NOMO-1 treated with dmso at 0.1 percent for 144 hours (cell line): ENCODE measurements around the gene FRMD4A.

Experiments
- DNase-seq: peaks from one replicate; lab custom pipeline; 2025; ENCODE audit not compliant: unreplicated experiment; lab: John Stamatoyannopoulos, UW

The FRMD4A gene

DNA sequence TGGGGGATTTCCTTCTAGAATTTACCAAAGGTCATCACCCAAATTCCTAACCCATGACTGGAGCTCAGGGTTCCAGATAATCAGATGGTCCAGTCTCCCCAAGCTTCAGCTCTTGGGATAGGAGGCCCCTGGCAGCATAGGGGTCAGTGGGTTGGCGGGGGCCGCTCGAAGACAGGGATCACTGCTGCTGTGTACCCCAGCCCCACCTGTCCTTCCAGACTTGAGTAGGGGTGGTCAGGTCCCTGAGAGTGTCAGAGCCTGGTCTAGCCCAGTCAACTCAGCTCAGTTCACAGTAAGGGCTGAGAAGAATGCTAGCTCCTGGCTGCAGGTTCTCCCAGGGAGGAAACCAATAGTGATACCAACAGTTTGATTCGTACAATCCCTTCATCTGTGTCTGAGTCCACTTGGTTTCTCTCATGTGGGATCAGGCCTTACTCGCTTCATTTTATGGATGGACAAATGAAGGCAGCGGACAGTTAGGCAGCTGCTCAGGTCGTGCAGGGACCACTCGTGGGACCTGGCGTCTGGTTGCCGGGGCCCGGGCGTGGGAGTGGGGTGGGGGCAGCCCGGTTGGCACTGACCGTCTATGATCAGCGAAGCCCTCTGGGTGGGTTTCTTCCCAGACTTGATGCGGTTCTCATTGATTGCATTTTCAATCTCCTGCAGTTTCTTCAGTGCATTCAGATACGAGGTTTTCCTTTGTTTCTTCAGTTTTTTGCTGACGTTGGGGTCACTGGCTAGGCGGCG, 665.0 kb downstream of the FRMD4A start:
- DNase-seq: no peak

DNA sequence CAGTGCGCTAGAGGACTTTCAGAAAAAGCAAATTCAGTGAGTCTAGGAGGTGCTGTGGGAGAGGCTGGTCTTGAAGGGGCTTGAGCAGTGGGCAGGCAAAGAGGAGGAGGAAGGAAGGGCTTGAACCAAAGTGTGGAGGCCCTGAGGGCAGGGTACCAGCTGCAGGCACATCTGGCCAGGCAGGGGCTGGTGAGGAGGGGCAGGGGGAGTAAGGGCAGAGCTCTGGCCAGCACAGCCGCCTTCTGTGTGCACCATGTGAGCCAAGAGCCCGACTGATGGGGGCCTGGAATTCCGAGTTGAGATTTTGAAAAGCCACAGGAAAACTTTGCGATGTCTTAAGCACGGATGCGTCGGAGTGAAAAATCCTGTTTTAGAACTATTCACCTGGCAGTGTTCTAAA, 669.5 kb downstream of the FRMD4A start:
- no peak for DNase-seq

GRCh38 chr10:13660551-13660920, 670.2 kb downstream of the FRMD4A start:
- no peak for DNase-seq

GRCh38 chr10:13659887-13660550, 670.7 kb downstream of the FRMD4A start:
- DNase-seq: peak; percentile 4

GRCh38 chr10:13658871-13659685, 671.6 kb downstream of the FRMD4A start:
- no peak for DNase-seq

DNA sequence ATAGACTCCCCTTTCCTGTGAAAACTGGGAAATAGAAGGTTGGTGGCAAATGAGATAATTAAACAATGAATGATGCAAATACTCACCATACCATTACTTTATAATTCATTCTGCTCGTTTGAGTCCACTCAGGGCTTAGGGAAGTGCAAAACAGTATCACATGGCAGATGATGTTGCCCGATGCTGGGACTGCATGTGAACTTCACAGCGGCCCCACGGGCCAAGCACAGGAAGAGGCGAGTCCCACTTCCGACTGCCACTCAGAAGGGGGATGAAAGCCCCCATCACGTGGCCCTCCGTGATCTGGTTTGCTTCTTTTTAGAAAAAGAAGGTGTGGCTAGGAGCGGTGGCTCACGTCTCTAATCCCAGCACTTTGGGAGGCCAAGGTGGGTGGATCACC, 672.5 kb downstream of the FRMD4A start:
- no peak for DNase-seq

DNA sequence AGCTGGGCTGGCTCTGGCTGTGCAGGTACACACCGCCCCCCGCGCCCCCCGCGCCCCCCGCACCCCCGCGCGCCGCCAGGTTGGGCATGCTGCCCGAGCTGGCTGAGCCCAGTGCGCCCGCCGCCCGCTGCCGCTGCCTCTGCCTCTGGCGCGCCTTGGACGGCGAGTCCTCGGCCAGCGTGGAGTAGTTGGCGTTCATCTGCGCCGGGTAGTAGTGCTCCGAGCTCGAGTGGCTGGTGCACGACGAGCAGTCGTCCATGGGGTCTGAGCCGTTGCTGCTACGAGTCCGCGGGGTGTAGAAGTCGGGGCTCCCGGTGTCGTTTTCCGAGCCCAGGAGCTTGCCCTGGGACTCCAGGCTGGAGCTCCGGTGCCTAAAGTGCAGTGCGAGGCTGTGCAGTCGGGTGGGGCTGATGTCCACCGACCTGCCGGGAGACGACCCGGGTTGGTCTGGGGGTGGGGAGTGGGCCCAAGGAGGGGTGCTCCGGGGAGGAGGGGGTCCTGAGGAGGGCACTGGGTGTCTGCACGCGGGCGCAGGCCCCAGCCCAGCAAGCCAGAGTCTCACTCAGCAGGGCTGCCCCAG, 673.5 kb downstream of the FRMD4A start:
- no peak for DNase-seq

- DNase-seq: no peak
Measured at GRCh38 chr10:13656337-13657100, 674.2 kb downstream of the FRMD4A start.

DNA sequence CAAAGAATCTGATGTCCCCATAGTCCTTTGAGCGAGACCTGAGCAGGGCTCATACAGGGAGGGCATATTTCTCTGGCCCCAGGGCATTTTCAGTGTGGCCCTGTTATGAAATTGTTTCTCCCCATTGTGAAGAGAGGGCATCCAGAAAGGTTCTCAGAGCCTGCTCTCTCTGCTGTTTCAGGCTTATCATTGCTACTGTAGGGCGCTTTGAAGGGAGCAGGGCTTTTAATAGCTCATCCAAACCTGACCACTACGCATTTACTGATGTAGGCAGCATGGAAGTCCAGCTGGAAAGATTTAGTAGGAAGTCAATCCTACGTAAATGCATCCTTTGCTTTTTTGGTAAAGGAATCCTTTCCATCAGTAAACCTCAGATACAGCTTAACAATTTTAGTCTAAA, 675.9 kb downstream of the FRMD4A start:
- DNase-seq: no peak

- DNase-seq: no peak
Measured at GRCh38 chr10:13654118-13654830, 676.5 kb downstream of the FRMD4A start.

DNA sequence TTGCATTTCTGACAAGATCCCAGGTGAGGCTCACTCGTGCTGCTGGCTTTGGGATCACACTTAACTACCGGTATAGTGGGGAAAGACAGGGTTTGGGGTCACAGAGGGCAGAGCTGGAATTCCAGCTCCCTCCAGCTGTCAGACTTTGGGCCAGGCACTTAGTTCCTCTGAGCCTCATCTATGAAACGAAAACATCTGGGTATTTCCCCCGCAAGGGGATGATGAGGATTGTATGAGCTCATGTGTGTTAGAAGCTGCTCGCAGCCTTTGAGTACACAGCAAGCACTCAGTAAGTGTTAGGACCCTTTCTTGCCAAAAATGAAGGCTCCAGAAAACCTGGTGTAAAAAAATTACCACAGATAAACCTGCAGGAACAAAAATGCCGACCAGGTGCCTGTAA, 677.9 kb downstream of the FRMD4A start:
- DNase-seq: no peak

DNA sequence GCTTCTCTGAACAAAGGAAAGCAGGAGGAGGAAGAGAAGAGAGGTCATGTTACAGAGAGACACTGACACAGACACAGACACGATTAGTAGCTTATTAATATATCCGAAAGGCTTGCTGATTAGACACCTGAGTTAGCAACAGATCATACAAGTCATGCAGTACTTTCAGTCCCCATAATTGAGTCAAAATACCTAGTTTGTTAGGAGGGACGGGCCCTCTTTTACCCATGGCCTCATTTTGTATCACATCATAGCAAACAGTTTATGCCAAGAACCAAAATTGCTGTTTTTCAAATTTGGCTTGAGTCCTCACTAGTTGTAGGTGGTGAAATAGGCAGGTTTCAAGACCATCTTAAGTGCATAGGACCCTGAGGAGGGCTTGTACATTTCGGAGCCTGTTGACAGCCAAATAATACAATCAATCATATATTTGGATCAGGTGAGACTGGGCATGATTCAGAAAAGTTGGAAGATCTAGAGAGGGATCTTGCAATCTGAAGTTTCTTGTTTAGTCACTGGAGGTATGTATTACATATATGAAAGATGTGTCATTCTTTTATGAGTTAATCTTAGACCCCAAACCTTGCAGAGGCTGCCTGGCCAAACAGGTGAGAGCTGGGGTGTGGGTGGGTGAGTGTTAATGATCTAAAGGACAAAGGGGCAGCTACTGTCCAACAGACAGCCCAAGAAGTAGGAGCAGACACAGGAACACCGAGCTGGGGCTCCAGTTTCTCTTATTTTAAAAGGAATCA, 678.6 kb downstream of the FRMD4A start:
- no peak for DNase-seq

GRCh38 chr10:13650961-13651360, 679.8 kb downstream of the FRMD4A start:
- DNase-seq: no peak

DNA sequence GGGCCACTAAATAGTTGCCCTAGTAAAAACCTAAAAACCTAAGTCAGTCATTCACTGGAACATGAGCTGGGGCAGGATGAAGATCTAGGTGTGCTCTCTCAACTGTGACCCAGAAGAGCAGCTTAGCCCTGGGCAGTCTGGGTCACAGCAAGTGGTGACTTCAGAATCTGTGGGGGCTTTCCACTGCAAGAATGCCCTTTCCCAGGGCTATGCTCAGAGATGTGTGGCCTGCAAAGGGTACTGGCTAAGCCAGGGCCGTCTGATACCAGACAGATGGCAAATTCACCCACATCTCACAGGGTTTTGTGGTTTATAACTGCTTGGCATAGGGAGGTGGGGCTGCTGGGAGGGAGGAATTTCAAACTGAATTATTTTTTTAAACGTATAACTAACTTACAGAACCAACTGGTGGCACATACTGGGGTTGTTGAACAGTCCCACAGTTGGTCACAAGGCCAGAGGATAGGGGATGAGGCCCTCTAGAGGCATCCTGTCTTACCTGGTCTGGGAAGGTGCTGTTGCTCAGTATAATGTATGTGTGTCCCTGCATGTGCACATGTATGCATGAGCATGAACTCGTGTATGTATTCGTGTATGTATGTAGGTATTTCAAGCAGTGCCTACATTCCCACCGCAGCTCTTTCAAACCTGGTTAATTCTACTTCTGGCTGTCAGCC, 680.7 kb downstream of the FRMD4A start:
- no peak for DNase-seq

DNA sequence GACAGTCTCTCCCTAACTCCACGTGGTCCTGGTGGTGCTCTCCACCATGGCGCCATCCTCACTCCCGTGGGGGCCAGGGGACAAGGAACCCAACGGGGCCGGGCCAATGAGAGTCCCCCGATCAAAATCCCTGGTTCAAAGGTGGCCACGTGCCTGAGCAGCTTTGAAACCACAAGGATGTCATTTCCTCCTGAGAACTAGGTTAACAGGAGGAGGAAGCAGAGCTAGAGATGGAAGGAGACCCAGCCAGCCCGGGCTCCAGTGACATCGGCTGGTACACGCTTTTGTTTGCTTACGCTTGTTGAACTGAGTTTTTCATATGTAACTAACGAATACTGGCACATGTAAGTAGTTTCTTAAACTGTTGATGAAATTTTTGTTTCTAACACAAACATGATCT, 682.3 kb downstream of the FRMD4A start:
- no peak for DNase-seq

DNA sequence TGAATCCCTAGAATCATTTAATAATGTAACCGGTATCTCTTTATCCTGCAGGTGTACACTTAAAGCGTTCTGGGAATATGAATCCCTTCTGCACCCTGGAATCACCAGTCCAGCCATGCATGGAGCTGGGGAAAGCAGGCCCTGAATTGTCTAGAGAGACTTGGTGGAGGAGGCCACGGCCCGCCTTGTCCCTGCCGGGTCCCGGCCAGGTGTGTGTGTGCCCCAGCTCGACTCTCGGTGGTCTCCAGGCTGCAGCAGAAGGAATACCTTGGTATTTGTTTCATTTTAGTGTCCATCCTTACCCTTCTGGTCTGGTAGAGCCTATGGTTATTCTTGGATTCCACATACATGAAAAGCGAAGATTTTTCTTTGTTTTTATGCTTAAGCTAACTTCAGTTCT, 685.9 kb downstream of the FRMD4A start:
- DNase-seq: no peak

- no peak for DNase-seq
Measured at GRCh38 chr10:13643016-13643415, 687.7 kb downstream of the FRMD4A start.

GRCh38 chr10:13642293-13642692, 688.4 kb downstream of the FRMD4A start:
- DNase-seq: no peak

GRCh38 chr10:13637894-13638293, 692.8 kb downstream of the FRMD4A start:
- no peak for DNase-seq
